ENCODE results near the gene PLCB1. TPM values are rescaled to one million over a fixed set of nuclear protein-coding genes. Genes with fewer than 3 reads are reported as not detected.

Gene PLCB1
- total and polyA plus RNA-seq, 2 of the 4 experiments (the other 2 are of a cell fraction) = 5.6 to 16.1 TPM

- Histone ChIP-seq H4K5ac (ENCODE audit: low read depth, low read length) (no peak overlapping the region), H3K9me1 (ENCODE audit: insufficient read depth, low read length) (no peaks in the 10 kb centered on the region), H2BK5ac (ENCODE audit: low read depth, low read length, poor library complexity, severe bottlenecking) (no peak overlapping the region), H3K27ac (ENCODE audit: insufficient read depth, low read length) (no peak overlapping the region), H2AK9ac (replicated peaks; ENCODE audit: low read depth, low read length, poor library complexity) (no peak overlapping the region), H3K9ac (ENCODE audit: low read depth, low read length) (no peak overlapping the region), H4K8ac (ENCODE audit: low read depth in 2 of 2, low read length in 2 of 2) (no peak overlapping the region), H4K20me1 (ENCODE audit: insufficient read depth, low read length) (no peaks in the 10 kb centered on the region), H3K36me3 (ENCODE audit: control insufficient read depth, insufficient read depth, low read length) (no peaks in the 10 kb centered on the region), H3K4me2 (ENCODE audit: low read depth, low read length) (no peak overlapping the region), H3K18ac (ENCODE audit: low read depth, low read length) (no peak overlapping the region), H4K91ac (ENCODE audit: insufficient read depth, low read depth, low read length) (no peak overlapping the region), H3K23ac (ENCODE audit: low read depth, low read length) (no peak overlapping the region), H2BK15ac (ENCODE audit: low read depth, low read length) (no peak overlapping the region), H3K9me3 (ENCODE audit: control insufficient read depth, insufficient read depth, low read length) (no peaks in the 10 kb centered on the region), H2BK20ac (ENCODE audit: low read depth, low read length) (no peak overlapping the region), H3K14ac (replicated peaks; ENCODE audit: low read depth, low read length) (no peak overlapping the region), H2AK5ac (ENCODE audit: low read depth, low read length) (no peak overlapping the region), H3K4me3 (ENCODE audit: insufficient read depth, low read depth, low read length) (no peak overlapping the region), H2AFZ (replicated peaks; ENCODE audit: low read length, poor library complexity) (no peak overlapping the region), H2BK120ac (ENCODE audit: low read depth, low read length) (no peak overlapping the region), H3K79me1 (ENCODE audit: low read depth in 1 of 2, low read length in 2 of 2) (peaks cover 0 to 3% of the 10 kb centered on the region in 2 experiments; a peak in 2 of 4 replicates), H3K56ac (ENCODE audit: extremely low read depth, insufficient read depth, low read length) (no peak overlapping the region), H3K4ac (ENCODE audit: low read depth, low read length) (no peak overlapping the region), H3K27me3 (ENCODE audit: control insufficient read depth, insufficient read depth, low read length) (no peaks in the 10 kb centered on the region), H3K4me1 (ENCODE audit: control insufficient read depth, insufficient read depth, low read length) (no peaks in the 10 kb centered on the region; the same call in 1 of the 2 replicates)
- TF ChIP-seq FOS (IDR thresholded peaks at IDR 0.05; ENCODE audit: low read depth, low read length) (no peak), RFX5 (IDR thresholded peaks at IDR 0.05; ENCODE audit: low read depth, low read length) (no peak), CEBPB (IDR thresholded peaks at IDR 0.05; ENCODE audit: low read depth, low read length) (no peak), NFE2L2 (IDR thresholded peaks at IDR 0.05; ENCODE audit: low read depth, low read length) (no peak), ELK1 (IDR thresholded peaks at IDR 0.05; ENCODE audit: borderline replicate concordance, low read depth, low read length) (no peak), BHLHE40 (IDR thresholded peaks at IDR 0.05; ENCODE audit: low read depth, low read length) (no peak), USF2 (IDR thresholded peaks at IDR 0.05; ENCODE audit: low read depth, low read length) (no peak), MAFK (IDR thresholded peaks at IDR 0.05; ENCODE audit: low read depth, low read length) (no peak)
- dilution Hi-C loops (cut with HindIII; ENCODE audit: low sequenced_read_pairs, unreplicated experiment) (no loop called here), in situ Hi-C loops (cut with MboI; ENCODE audit: low sequenced_read_pairs) (no loop called here), intact Hi-C loops (cut with micrococcal nuclease) (loop anchor here (5.0 kb wide), 1 partner anchor 37 kb away; no protein-coding TSS in a partner anchor)
- ATAC-seq (ENCODE audit: low read depth) = peak; percentile 56; the same call in 1 of the 2 replicates
- peak; percentile 19 for DNase-seq
- no TSS peak for BruUV-seq (replicated peaks)
- ChIA-PET CTCF (no interaction called here), POLR2A (ENCODE audit: unreplicated experiment) (no interaction called here)
These were observed 62.7 kb downstream of the PLCB1 start for GRCh38 chr20:8194721-8195120.
